NCI-H82 (cell line): Measurements from ENCODE around the gene SLC25A41.

Experiments used
- DNase-seq: peaks from one replicate; lab custom pipeline; 2025; lab: John Stamatoyannopoulos, UW

Gene SLC25A41

DNA sequence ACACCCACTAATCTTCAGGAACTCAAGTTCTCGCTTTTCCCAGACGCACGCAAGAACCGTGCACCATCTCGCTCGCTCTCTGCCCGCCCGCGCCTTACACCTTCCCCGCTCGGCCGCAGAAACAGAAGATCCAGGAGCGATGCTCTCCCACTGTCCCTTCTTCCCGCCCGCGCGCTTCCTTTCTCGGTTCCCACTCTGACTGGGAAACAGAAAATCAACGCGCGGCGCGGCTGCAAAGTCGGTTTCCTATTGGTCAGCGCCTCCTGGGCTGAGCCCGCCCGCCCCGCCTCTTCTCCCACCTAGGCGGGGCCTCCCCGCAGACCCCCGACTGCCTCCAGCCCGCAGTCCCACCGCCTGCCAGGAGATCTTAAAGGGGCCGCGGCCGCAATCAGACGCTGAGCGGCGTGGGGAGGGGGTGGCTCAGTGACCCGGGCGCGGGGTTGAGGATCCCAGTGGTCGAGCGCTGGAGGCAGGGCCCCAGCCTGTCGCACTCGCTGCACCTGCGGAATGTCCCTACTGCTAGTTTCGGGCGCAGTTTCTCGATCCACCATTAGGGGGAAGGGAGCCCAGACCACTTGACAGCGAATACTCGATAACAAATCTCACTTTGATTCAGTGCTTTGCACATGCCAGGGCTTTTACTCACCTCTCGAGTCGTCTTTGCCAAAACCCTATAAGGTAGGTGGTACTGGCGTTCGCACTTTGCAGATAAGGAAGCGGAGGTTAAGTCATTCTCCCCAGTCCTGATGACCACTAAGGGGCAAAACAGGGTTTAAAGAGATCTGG, 26.7 kb upstream of the SLC25A41 start:
- DNase-seq: peak; percentile 98

GRCh38 chr19:6459262-6460098, 25.9 kb upstream of the SLC25A41 start, which contains the start of gene SLC25A23:
TSS of gene SLC25A23 (minus strand) at chr19:6459792. CDS start at chr19:6459628, 164 bp downstream.
- peak; percentile 73 for DNase-seq

- no peak for DNase-seq
Observed at GRCh38 chr19:6458695-6459261, 25.2 kb upstream of the SLC25A41 start.

- no peak for DNase-seq
Observed at GRCh38 chr19:6457958-6458694, 24.6 kb upstream of the SLC25A41 start.

DNA sequence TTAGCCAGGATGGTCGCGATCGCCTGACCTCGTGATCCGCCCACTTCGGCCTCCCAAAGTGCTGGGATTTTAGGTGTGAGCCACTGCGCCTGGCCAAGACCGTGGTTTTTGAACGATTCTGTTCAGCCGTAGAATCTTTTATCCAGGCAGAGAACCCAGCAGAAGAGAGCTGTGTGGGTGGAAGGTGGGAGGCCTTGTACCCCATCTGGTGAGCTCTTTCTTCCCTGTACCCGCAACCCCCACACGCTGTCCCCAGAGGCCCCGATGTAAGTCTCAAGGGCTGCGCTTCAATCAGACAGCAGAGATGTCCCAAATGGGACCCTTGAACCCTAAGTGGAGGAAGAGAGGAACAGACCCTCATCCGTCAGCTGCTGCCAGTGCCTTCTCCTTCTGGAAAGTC, 22.4 kb upstream of the SLC25A41 start:
- DNase-seq: no peak

GRCh38 chr19:6453951-6454565, 20.5 kb upstream of the SLC25A41 start:
- no peak for DNase-seq

GRCh38 chr19:6452899-6453298, 19.3 kb upstream of the SLC25A41 start:
- DNase-seq: no peak

- no peak for DNase-seq
Observed at GRCh38 chr19:6452223-6452614, 18.7 kb upstream of the SLC25A41 start.

DNA sequence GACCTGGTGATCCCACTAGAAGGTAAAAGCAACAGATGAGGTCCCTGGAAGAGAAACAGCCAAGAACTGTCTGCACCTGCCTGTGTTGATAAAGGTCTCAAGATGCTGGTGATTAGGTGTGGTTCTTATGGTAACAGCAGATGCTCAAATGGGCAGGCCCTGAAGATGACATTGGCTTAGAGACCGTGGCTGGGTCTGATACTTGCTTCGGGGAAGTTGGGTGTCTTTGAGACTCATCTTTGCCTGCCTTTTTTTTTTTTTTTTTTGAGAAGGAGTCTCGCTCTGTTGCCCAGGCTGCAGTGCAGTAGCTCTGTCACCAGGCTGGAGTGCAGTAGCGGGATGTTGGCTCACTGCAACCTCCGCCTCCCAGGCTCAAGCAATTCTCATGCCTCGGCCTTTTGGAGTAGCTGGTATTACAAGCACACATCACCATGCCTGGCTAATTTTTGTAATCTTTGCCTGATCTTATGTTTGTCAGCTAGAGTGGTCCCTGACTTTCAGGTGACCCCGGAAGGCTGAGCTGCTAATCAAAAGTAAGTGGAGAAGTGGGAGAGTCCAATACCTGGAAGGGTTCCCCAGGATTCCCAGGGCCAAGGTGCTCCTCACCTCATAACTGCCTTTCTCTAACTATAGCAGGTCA, 18.1 kb upstream of the SLC25A41 start:
- DNase-seq: no peak

- DNase-seq: no peak
Observed at GRCh38 chr19:6450166-6450565, 16.6 kb upstream of the SLC25A41 start.

- DNase-seq: no peak
Observed at GRCh38 chr19:6448045-6448444, 14.5 kb upstream of the SLC25A41 start.

DNA sequence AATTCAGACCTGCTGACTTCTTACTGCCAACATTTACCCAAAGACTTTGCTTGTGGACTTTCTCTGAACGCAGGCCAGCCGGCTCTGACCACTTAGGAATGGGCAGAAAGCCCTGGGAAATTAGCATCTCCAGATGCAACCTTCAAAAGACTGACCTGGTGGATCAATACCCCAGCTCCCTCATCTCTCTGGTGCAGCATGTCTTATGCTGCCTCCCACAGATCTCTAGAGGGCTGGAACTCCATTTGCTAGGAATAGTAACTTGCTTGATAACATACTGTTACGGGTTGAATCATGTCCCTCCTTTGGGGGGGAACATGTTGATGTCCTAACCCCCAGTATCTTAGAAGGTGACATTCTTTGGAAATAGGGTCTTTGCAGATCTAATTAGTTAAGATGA, 12.9 kb upstream of the SLC25A41 start:
- DNase-seq: no peak

GRCh38 chr19:6443986-6444385, 10.4 kb upstream of the SLC25A41 start:
- DNase-seq: no peak

DNA sequence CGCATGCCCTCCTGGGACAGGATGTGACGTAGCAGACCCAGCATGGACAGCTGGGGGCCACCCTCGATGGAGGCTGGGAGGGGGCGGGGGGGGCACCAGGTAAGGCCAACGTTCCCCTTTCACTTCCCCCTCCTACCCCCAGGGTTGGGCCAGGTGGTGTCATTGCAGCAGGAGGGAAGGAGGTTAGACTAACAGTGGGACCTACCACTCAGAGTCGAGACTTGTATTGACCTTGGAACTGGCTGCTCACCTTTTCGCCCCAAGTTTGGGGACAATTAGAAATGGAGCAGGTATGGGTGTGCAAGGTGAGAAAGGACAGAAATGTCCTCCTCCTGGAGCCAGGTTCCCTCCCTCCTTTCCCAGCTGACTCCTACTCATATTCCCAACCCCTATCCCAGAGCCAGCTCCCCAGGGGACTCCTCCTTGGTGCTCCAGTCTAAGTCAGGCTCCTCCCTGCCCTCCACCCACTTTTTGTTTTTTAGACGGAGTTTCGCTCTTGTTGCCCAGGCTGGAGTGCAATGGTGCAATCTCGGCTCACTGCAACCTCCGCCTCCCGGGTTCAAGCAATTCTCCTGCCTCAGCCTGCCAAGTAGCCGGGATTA, 8.6 kb upstream of the SLC25A41 start:
- no peak for DNase-seq

DNA sequence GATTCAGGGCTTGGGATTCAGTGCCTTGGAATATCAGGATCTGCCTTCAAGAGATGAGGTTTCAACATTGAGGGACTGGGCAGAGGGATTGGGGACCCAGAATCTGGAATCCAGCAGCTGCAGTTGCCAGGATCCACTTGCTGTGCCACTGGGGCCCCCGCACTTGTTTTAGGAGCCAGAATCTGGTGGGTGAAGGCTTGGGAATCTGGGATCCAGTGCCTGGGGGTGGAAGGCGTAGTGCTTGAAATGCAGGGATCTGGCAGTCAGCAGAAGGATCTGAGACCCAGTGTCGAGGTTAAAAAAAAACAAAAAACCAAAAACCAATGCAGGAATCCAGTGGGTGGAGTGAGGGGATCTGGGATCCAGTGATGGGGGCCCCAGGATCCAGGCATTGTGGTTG, 7.3 kb upstream of the SLC25A41 start:
- no peak for DNase-seq

DNA sequence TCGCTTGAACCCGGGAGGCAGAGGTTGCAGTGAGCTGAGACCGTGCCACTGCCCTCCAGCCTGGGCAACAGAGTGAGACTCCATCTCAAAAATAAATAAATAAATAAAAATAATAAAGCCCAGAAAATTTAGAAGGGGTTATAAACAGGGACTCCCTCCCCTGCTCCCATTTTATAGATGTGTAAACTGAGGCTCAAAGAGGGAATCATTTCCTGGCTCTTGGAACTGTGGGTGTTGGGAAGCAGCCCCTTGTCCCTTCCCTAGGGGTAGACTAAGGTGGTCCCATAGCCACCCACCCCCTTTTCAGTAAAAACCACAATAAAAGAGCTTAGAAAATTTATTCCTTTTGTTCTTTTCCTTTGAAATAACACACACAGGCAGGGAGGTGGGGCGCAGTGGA, 6.2 kb upstream of the SLC25A41 start:
- DNase-seq: no peak

DNA sequence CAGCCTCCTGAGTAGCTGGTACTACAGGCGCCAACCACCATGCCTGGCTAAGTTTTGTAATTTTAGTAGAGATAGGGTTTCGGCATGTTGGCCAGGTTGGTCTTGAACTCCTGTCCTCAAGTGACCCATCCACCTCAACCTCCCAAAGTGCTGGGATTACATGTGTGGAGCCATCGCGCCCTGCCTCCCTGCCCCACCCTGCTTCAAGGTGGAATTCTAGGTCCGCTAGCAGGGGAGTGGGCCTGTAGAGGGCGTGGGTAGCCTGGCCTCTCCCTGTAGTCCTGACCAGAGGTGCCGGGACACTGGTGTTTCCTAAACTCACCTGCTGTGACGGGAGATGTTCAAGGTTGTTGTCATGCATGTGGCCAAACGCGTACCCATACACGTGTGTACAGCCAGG, 398 bp downstream of the SLC25A41 start:
- DNase-seq: no peak

DNA sequence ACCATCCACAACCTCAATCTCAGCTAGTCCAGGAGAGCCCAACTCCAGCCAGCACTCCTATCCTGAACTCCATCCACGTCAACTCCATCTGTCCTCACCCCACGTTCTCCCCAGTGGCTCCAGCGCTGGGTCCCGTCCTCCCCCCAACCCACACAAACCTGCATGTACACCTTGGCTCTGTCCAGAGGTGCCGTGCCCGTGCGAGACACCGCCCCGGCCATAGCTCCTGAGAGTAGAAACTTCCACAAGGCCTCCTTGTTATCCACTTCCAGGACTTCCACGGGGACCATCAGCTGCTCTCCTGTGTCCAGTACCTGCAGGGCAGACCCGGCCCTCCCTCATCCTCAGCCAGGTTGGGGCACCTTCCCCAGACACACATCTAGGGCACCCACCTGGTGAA, 1.7 kb downstream of the SLC25A41 start:
- DNase-seq: no peak

DNA sequence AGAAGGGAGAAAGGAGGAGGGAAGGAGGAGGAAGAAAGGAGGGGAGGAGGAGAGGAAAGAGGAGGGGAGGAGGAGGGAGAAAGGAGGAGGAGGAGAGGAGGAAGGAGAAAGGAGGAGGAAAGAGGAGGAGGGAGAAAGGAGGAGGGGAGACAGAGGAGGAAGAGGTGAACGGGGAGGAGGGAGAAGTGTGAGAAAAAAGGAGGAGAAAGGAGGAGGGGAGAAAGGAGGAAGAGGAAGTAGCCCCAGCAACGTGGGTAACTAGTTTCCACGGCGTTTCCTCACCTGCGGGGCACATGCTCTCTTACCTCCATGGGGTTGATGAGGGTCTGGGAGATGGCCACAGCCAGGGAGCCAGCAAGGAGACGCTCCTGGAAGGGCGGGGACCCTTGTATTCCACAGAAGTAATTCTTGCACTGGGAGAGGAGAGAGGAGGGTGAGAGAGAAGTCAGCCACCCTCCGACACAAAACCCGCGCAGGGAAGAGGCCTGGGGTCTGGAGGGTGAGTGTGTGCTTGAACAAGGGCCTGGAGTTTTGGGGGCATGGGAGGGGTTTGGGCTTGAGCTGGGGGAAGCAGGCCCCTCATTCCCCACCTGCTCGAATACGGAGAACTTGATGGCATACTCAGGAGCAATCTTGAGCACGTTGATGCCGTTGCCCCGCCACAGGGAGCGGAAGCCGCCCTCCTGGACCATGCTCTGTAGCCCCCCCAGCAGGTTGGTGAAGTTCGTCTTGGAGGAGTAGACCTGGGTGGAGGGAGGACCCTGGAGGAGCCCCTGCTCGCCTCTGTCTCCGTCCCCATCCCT, 3.9 kb downstream of the SLC25A41 start:
- DNase-seq: no peak
